Endothelial cell of umbilical vein (primary cell): ENCODE data around the gene PCDH17. TPM values are rescaled to one million over a fixed set of nuclear protein-coding genes. Genes with fewer than 3 reads are reported as not detected.

Experiments
- BruUV-seq: library from RNA; stranded (reverse); fragments of 400-500 nt; replicated peaks from 2 replicates; lab custom pipeline; 2021; lab: Mats Ljungman, UMichigan
- CTCF ChIA-PET: fragments of 300-600, 350-600 bp; sonication (Branson Sonifier 250); formaldehyde crosslinking; loops from one replicate; lab custom pipeline; 2021; ENCODE audit warnings: antibody characterized with exemption, inconsistent platforms; lab: Charles Lee
- POLR2A ChIA-PET: fragments of 300-600, 350-600 bp; sonication (Branson Sonifier 250); formaldehyde crosslinking; loops from one replicate; lab custom pipeline; 2021; ENCODE audit warnings: antibody characterized with exemption, inconsistent platforms; lab: Charles Lee
- DNase-seq: peaks from one replicate; pipeline ENCODE4 v3.0.0-alpha.2; 2011; ENCODE audit warnings: low read depth, low spot score
- FAIRE-seq: peaks from 2 replicates; lab custom pipeline; 2011; peaks lifted over from hg19 to GRCh38; lab: Jason Lieb, UNC
- H2AFZ ChIP-seq: 2 replicates; pipeline ENCODE4 v1.6.0; 2012; ENCODE audit warnings: low read depth, low read length, control low read depth, inconsistent platforms
- H3K27ac ChIP-seq: 2 replicates; pipeline ENCODE4 v1.5.1; 2011; ENCODE audit warnings: low read depth, mild to moderate bottlenecking, control low read depth, low read length, moderate library complexity; ENCODE audit not compliant: insufficient read depth
- H3K27me3 ChIP-seq, 2 experiments: 2 replicates each; pipeline versions ENCODE4 v1.6.0 to v1.6.1; 2011; ENCODE audit warnings: low read length in 2 of 2, mixed read lengths in 1 of 2; ENCODE audit not compliant: control insufficient read depth in 2 of 2, insufficient read depth in 2 of 2
- H3K36me3 ChIP-seq, 2 experiments: 2 replicates in 1 of 2; 3 replicates in 1 of 2; pipeline ENCODE4 v1.5.1; 2011; ENCODE audit warnings: low read length in 2 of 2, mild to moderate bottlenecking in 1 of 2, moderate library complexity in 1 of 2; ENCODE audit not compliant: control insufficient read depth in 2 of 2, insufficient read depth in 2 of 2; ENCODE audit errors: extremely low read depth in 1 of 2
- H3K4me1 ChIP-seq: 3 replicates; pipeline ENCODE4 v1.5.1; 2011; ENCODE audit warnings: mild to moderate bottlenecking, low read length; ENCODE audit not compliant: control insufficient read depth, insufficient read depth; ENCODE audit errors: extremely low read depth
- H3K4me2 ChIP-seq: 2 replicates; pipeline ENCODE4 v1.6.1; 2011; ENCODE audit warnings: low read length, control low read depth, mixed read lengths; ENCODE audit not compliant: insufficient read depth
- H3K4me3 ChIP-seq, 3 experiments: fragments of 200-600 bp in 1 of 3; sonication (generic), shearing (Covaris generic) in 1 of 3; replicated peaks in 1 of 3; 2 replicates each; pipeline ENCODE4 v1.5.1; 2011 to 2016; ENCODE audit warnings: control low read depth in 3 of 3, low read length in 3 of 3, mild to moderate bottlenecking in 2 of 3, inconsistent platforms in 1 of 3, low read depth in 1 of 3, moderate library complexity in 1 of 3; ENCODE audit not compliant: insufficient read depth in 1 of 3
- H3K79me2 ChIP-seq: 2 replicates; pipeline ENCODE4 v1.6.0; 2012; ENCODE audit warnings: low read length, inconsistent platforms; ENCODE audit not compliant: control insufficient read depth, insufficient read depth
- H3K9ac ChIP-seq: replicated peaks from 2 replicates; pipeline ENCODE3; 2011; ENCODE audit warnings: low read length, control low read depth; ENCODE audit not compliant: insufficient read depth; ENCODE audit errors: extremely low read depth
- H3K9me1 ChIP-seq: replicated peaks from 3 replicates; pipeline ENCODE4 v1.6.0; 2011; ENCODE audit warnings: mild to moderate bottlenecking, low read length; ENCODE audit not compliant: control insufficient read depth, insufficient read depth; ENCODE audit errors: extremely low read depth
- H3K9me3 ChIP-seq: replicated peaks from 2 replicates; pipeline ENCODE4 v1.5.1; 2012; ENCODE audit warnings: low read length, inconsistent platforms; ENCODE audit not compliant: control insufficient read depth, insufficient read depth
- H4K20me1 ChIP-seq: replicated peaks from 2 replicates; pipeline ENCODE3; 2011; ENCODE audit warnings: mild to moderate bottlenecking, low read length; ENCODE audit not compliant: control insufficient read depth, insufficient read depth; ENCODE audit errors: extremely low read depth
- EZH2 ChIP-seq: IDR thresholded peaks from 2 replicates; pipeline ENCODE4 v1.6.1; 2012; ENCODE audit warnings: borderline replicate concordance, low read depth, mild to moderate bottlenecking, moderate library complexity, low read length, inconsistent platforms; ENCODE audit not compliant: severe bottlenecking
- FOS ChIP-seq: IDR thresholded peaks from 2 replicates; pipeline ENCODE4 v1.6.1; 2011; ENCODE audit warnings: mild to moderate bottlenecking, low read length, moderate library complexity, borderline replicate concordance; ENCODE audit not compliant: insufficient read depth
- GATA2 ChIP-seq: IDR thresholded peaks from 2 replicates; pipeline ENCODE4 v1.7.0; 2011; ENCODE audit warnings: low read depth, mild to moderate bottlenecking, moderate library complexity, mixed read lengths, low read length; ENCODE audit not compliant: insufficient read length, insufficient read depth
- JUN ChIP-seq: IDR thresholded peaks from 2 replicates; pipeline ENCODE4 v1.6.1; 2011; ENCODE audit warnings: borderline replicate concordance, low read depth; ENCODE audit not compliant: insufficient read length, insufficient read depth
- MYC ChIP-seq: IDR thresholded peaks from one replicate; pipeline ENCODE4 v1.6.1; 2011; ENCODE audit warnings: mild to moderate bottlenecking, low read depth, low read length
- POLR2A ChIP-seq: IDR thresholded peaks from 2 replicates; pipeline ENCODE4 v1.6.1; 2012; ENCODE audit warnings: low read depth, mild to moderate bottlenecking, control low read depth, low read length
- POLR2AphosphoS5 ChIP-seq: IDR thresholded peaks from 2 replicates; pipeline ENCODE4 v1.6.1; 2012; ENCODE audit warnings: low read depth, mild to moderate bottlenecking, control low read depth, low read length, moderate library complexity; ENCODE audit not compliant: insufficient read depth
- dilution Hi-C: fragments of 300-500 bp; cut with MboI; formaldehyde crosslinking; loops from one replicate; pipeline ENCODE4 v1.15.0; 2019; ENCODE audit warnings: low sequenced_read_pairs; ENCODE audit not compliant: extremely low pct_ligation_motif_present
- intact Hi-C: fragments of 100-400 bp; cut with micrococcal nuclease; formaldehyde crosslinking; loops from one replicate; pipeline ENCODE4 v1.10.0; 2022
- polyA plus RNA-seq, 4 experiments: library from polyadenylated mRNA; depleted of rRNA in 3 of 4; stranded (reverse) in 3 of 4; unstranded in 1 of 4; fragments of >200 nt; gene quantifications; 2 replicates each; pipeline versions ENCODE4 v1.2.1 to v1.2.3, GENCODE V29; 2011 to 2012; ENCODE audit warnings: missing spikeins in 1 of 4
- total RNA-seq: library from RNA; stranded (reverse); gene quantifications from 2 replicates; pipeline ENCODE4 v1.2.3, GENCODE V29; 2021
- TF ChIP-seq, protein P1 (sequence below), 2 donors: IDR thresholded peaks; 1 replicate in 1 of 2; 2 replicates in 1 of 2; pipeline ENCODE4 v1.5.1; 2011; ENCODE audit warnings: low read length in 2 of 2, mild to moderate bottlenecking in 2 of 2, moderate library complexity in 2 of 2, control low read depth in 1 of 2, inconsistent platforms in 1 of 2, low read depth in 1 of 2; ENCODE audit not compliant: insufficient read depth in 1 of 2; ENCODE audit errors: extremely low read depth in 1 of 2
- TF ChIP-seq, protein P2 (sequence below): IDR thresholded peaks from 2 replicates; pipeline ENCODE4 v1.6.1; 2011; ENCODE audit not compliant: insufficient read depth, insufficient read length

Gene PCDH17
- total and polyA plus RNA-seq, 2 donors (not counting 3 experiments of a cell fraction or from before 2014, with no cell fraction given), result 2.1 to 4.2 TPM

DNA sequence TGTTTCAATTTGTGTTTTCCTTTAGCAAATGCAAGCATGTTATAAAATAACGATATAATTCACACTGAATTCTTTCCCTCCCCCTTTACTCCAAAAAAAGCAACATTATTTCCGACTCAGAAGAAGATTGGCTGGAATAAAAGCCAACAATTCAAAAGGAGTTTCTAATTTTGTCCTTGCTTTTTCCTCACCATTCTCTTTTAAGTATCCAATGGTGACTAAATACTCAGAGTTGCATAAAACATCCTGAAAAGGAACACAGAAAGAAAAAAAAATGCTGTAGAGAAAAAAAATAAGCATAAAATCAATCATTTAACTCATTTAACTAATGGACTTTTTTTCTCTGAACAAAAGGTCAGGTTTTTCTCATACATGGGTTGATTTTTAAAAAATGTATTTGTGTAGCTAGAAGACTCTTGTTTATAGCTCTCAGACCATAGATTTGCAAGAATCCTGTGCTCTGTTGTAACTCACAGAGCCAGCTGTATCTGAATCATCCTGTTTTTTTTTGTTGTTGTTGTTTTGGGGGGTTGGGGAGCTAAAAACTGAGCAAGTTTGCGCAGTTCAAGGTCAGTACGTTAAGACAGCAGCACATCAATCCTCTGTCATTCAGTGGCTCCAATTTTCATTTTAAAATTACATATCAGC, 108.1 kb downstream of the PCDH17 start:
- dilution Hi-C loops, result no loop called here
- Histone ChIP-seq H3K27me3 (no peaks in the 10 kb centered on the region), H3K4me2 (no peak overlapping the region), H3K36me3 (no peaks in the 10 kb centered on the region), H4K20me1 (no peaks in the 10 kb centered on the region), H3K9ac (no peak overlapping the region), H3K79me2 (no peaks in the 10 kb centered on the region), H3K4me3 (no peak overlapping the region), H2AFZ (no peak overlapping the region), H3K27ac (no peak overlapping the region), H3K4me1 (peaks cover 3% of the 10 kb centered on the region), H3K9me1 (no peaks in the 10 kb centered on the region), H3K9me3 (no peaks in the 10 kb centered on the region)
- intact Hi-C loops, result no loop called here
- no TSS peak for BruUV-seq
- no peak for FAIRE-seq
- CTCF ChIA-PET, result no interaction called here
- POLR2A ChIA-PET, result no interaction called here
- no peak for TF ChIP-seq FOS
- TF ChIP-seq JUN, result no peak
- no peak for TF ChIP-seq POLR2A
- TF ChIP-seq GATA2, result no peak
- TF ChIP-seq, protein P1, sequence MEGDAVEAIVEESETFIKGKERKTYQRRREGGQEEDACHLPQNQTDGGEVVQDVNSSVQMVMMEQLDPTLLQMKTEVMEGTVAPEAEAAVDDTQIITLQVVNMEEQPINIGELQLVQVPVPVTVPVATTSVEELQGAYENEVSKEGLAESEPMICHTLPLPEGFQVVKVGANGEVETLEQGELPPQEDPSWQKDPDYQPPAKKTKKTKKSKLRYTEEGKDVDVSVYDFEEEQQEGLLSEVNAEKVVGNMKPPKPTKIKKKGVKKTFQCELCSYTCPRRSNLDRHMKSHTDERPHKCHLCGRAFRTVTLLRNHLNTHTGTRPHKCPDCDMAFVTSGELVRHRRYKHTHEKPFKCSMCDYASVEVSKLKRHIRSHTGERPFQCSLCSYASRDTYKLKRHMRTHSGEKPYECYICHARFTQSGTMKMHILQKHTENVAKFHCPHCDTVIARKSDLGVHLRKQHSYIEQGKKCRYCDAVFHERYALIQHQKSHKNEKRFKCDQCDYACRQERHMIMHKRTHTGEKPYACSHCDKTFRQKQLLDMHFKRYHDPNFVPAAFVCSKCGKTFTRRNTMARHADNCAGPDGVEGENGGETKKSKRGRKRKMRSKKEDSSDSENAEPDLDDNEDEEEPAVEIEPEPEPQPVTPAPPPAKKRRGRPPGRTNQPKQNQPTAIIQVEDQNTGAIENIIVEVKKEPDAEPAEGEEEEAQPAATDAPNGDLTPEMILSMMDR (IDR thresholded peaks at IDR 0.05; ENCODE audit: extremely low read depth in 1 of 2, insufficient read depth in 1 of 2, low read depth in 1 of 2, low read length in 2 of 2), result no peak
- no peak for TF ChIP-seq MYC
- no peak for TF ChIP-seq POLR2AphosphoS5
- TF ChIP-seq EZH2, result no peak
- TF ChIP-seq, protein P2, sequence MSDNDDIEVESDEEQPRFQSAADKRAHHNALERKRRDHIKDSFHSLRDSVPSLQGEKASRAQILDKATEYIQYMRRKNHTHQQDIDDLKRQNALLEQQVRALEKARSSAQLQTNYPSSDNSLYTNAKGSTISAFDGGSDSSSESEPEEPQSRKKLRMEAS, result no peak
- no peak for DNase-seq
